ENCODE measurements around the gene GLP2R. TPM values are rescaled to one million over a fixed set of nuclear protein-coding genes. Genes with fewer than 3 reads are reported as not detected.
A peak's percentile ranks its signal among the peaks of the same experiment; 100 is the strongest.

Gene GLP2R
- total and polyA plus RNA-seq, 2 of the 13 experiments (the other 11 are each of a cell fraction or from before 2014, with no cell fraction given), result 0.65 to 1.4 TPM

DNA sequence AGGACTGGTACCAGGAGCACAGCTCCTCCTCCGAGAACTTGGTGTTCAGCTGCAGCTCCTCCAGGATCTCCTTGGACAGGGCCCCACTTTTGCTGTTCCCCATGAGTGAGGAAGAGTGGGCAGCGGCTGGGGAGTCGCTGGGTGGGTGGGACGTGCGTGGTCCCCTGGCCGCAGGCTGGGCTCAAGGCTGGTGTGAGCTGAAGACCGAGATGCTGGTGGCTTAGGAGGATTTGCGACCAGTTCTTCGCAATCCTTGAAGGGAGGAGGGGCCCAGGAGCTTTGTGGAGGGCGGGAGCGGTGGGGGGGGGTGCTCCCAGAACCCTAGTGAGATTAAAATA is 79.3 kb downstream of the GLP2R start, which contains the start of gene RCVRN (continued):
- TF ChIP-seq, protein P1, sequence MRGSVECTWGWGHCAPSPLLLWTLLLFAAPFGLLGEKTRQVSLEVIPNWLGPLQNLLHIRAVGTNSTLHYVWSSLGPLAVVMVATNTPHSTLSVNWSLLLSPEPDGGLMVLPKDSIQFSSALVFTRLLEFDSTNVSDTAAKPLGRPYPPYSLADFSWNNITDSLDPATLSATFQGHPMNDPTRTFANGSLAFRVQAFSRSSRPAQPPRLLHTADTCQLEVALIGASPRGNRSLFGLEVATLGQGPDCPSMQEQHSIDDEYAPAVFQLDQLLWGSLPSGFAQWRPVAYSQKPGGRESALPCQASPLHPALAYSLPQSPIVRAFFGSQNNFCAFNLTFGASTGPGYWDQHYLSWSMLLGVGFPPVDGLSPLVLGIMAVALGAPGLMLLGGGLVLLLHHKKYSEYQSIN (CRISPR knock-in tag; IDR thresholded peaks at IDR 0.05; ENCODE audit: borderline replicate concordance), result no peak
- TF ChIP-seq SCMH1 (CRISPR knock-in tag; IDR thresholded peaks at IDR 0.05; ENCODE audit: borderline replicate concordance) (no peak), ZZZ3 (CRISPR knock-in tag; IDR thresholded peaks at IDR 0.05; ENCODE audit: borderline replicate concordance) (no peak), FOXA1 (IDR thresholded peaks at IDR 0.05) (no peak), FOXA1 (CRISPR knock-in tag; IDR thresholded peaks at IDR 0.05) (no peak), ZNF30 (CRISPR knock-in tag; IDR thresholded peaks at IDR 0.05) (no peak), SP1 (IDR thresholded peaks at IDR 0.05) (no peak), SP1 (CRISPR knock-in tag; IDR thresholded peaks at IDR 0.05) (no peak), ZNF724P (CRISPR knock-in tag; IDR thresholded peaks at IDR 0.05; ENCODE audit: borderline replicate concordance) (no peak), ZNF652 (CRISPR knock-in tag; IDR thresholded peaks at IDR 0.05; ENCODE audit: borderline replicate concordance, low read depth) (no peak), ISL2 (CRISPR knock-in tag; IDR thresholded peaks at IDR 0.05) (no peak), JUN (CRISPR knock-in tag; IDR thresholded peaks at IDR 0.05) (no peak), ZNF776 (CRISPR knock-in tag; IDR thresholded peaks at IDR 0.05) (no peak), PPARG (CRISPR knock-in tag; conservative IDR thresholded peaks at IDR 0.05) (no peak)
- TF ChIP-seq, protein P2, sequence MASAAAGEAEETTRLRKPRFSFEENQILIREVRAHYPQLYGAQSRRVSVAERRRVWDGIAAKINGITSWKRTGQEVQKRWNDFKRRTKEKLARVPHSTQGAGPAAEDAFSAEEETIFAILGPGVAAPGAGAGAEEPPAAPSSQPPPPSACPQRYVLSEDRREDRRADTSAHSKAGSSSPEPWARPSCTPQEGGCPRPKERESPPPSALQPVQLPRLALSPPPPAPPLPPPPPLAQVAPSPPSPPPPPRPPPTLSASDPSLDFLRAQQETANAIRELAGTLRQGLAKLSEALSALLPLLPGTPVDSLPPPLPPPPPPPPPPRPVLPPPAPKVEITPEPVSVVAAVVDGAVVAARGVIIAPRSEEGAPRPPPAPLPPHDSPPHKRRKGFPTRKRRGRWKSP (CRISPR knock-in tag; IDR thresholded peaks at IDR 0.05), result no peak

DNA sequence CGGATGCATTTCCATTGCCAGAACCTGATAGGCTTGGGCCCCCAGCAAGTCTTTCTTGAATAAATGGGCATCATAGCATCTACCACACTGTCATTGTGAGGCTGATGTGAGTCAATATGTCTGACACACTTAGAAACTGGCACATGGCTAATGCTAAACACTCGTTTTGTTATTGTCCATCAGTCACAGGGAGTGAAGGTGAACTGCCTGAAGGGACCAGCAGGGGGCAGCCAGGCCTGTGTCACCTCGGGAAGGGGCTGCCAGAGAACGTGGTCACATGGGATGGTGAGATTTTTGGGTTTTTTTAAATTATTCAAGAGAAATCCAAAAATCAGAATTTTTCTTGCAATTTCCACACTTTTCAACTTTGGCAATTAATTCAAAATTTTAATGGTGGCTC is 80.2 kb downstream of the GLP2R start:
- no TSS peak for BruUV-seq (replicated peaks)
- H3K4me2 ChIP-seq (ENCODE audit: low read depth, low read length), result no peak overlapping the region
- no peak overlapping the region for H2AFZ ChIP-seq (ENCODE audit: low read length)
- H3K36me3 ChIP-seq (replicated peaks in 1 of 2; ENCODE audit: control insufficient read depth in 1 of 2, insufficient read depth in 2 of 2, low read length in 2 of 2), result no peaks in the 10 kb centered on the region
- FAIRE-seq (no peak), DNase-seq (ENCODE audit: low spot score) (peak; percentile 3), ATAC-seq (peak; percentile 42; the same call in 1 of the 3 replicates)
- 17% methylated on average over 4 of the region's 4 CpGs for WGBS (ENCODE audit: low lambda C conversion rate)
- in situ Hi-C loops (cut with HindIII; ENCODE audit: extremely low pct_ligation_motif_present, low pct_unique_long_range_greater_than_20kb), result no loop called here
- H3K27me3 ChIP-seq (ENCODE audit: control insufficient read depth in 1 of 2, insufficient read depth in 2 of 2, low read length in 2 of 2), result peaks cover 0 to 11% of the 10 kb centered on the region in 2 experiments; a peak in 3 of 5 replicates
- H3K4me1 ChIP-seq (ENCODE audit: insufficient read depth, low read length), result no peaks in the 10 kb centered on the region
- no peaks in the 10 kb centered on the region for H4K20me1 ChIP-seq (ENCODE audit: insufficient read depth, low read length)
- POLR2A ChIA-PET, result no interaction called here
- TF ChIP-seq TBX3 (IDR thresholded peaks at IDR 0.05; ENCODE audit: borderline replicate concordance), result no peak
- TF ChIP-seq, protein P3, sequence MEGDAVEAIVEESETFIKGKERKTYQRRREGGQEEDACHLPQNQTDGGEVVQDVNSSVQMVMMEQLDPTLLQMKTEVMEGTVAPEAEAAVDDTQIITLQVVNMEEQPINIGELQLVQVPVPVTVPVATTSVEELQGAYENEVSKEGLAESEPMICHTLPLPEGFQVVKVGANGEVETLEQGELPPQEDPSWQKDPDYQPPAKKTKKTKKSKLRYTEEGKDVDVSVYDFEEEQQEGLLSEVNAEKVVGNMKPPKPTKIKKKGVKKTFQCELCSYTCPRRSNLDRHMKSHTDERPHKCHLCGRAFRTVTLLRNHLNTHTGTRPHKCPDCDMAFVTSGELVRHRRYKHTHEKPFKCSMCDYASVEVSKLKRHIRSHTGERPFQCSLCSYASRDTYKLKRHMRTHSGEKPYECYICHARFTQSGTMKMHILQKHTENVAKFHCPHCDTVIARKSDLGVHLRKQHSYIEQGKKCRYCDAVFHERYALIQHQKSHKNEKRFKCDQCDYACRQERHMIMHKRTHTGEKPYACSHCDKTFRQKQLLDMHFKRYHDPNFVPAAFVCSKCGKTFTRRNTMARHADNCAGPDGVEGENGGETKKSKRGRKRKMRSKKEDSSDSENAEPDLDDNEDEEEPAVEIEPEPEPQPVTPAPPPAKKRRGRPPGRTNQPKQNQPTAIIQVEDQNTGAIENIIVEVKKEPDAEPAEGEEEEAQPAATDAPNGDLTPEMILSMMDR (CRISPR knock-in tag; IDR thresholded peaks at IDR 0.05), result peak; percentile 23; the same call in 1 of the 2 replicates
- TF ChIP-seq ZNF747 (CRISPR knock-in tag; IDR thresholded peaks at IDR 0.05; ENCODE audit: borderline replicate concordance), result no peak
- intact Hi-C loops (cut with micrococcal nuclease; ENCODE audit: unreplicated experiment), result no loop called here
- CTCF ChIA-PET (ENCODE audit: low intra/inter-chr PET ratio, low total read pairs), result no interaction called here
- H3K4me3 ChIP-seq (replicated peaks in 1 of 3; ENCODE audit: insufficient read depth in 1 of 3, low read depth in 2 of 3, low read length in 3 of 3), result no peak overlapping the region
- no peaks in the 10 kb centered on the region for H3K79me2 ChIP-seq (ENCODE audit: insufficient read depth, low read length)
- H3K9me3 ChIP-seq (ENCODE audit: low read length), result no peaks in the 10 kb centered on the region
- H3K27ac ChIP-seq (ENCODE audit: extremely low read length, insufficient read depth, low read length), result no peak overlapping the region
- H3K9ac ChIP-seq (ENCODE audit: insufficient read depth, low read depth, low read length), result no peak overlapping the region
